Activated T-cell treated with anti-CD3 and anti-CD28 coated beads, Interleukin-2, amount 50 U/mL, for 72 hours (primary cell): ENCODE results near the gene RADIL. TPM values are rescaled to one million over a fixed set of nuclear protein-coding genes. Genes with fewer than 3 reads are reported as not detected.

Experiments used
- ATAC-seq, 2 donors: fragments of 150-1000 bp; cut with Tn5 transposase; replicated peaks in 1 of 2; 2 replicates each; pipeline ENCODE4 v1.10.0; 2021; ENCODE audit warnings: moderate library complexity in 2 of 2, mild to moderate bottlenecking in 1 of 2
- DNase-seq, 2 donors: peaks; one replicate each; pipeline ENCODE4 v3.0.0; 2021 to 2022; ENCODE audit warnings: mixed read lengths in 1 of 2
- H3K27ac Mint-ChIP-seq: one replicate; pipeline ENCODE4 v1.8.0; 2022; ENCODE audit warnings: mild to moderate bottlenecking, moderate library complexity, mixed read lengths
- H3K27me3 Mint-ChIP-seq: one replicate; pipeline ENCODE4 v1.8.0; 2022; ENCODE audit warnings: low read depth, mixed read lengths
- H3K36me3 Mint-ChIP-seq, 2 donors: one replicate each; pipeline ENCODE4 v1.8.0; 2022; ENCODE audit warnings: mixed read lengths in 2 of 2, mild to moderate bottlenecking in 1 of 2; ENCODE audit not compliant: insufficient read depth in 2 of 2
- H3K4me1 Mint-ChIP-seq: one replicate; pipeline ENCODE4 v1.8.0; 2022; ENCODE audit warnings: low read depth, mixed read lengths
- H3K4me3 Mint-ChIP-seq, 2 donors: one replicate each; pipeline ENCODE4 v1.8.0; 2022; ENCODE audit warnings: mild to moderate bottlenecking in 2 of 2, mixed read lengths in 2 of 2, moderate library complexity in 2 of 2
- H3K9me3 Mint-ChIP-seq, 2 donors: one replicate each; pipeline ENCODE4 v1.8.0; 2022; ENCODE audit warnings: mixed read lengths in 2 of 2
- total RNA-seq, 2 donors: library from RNA; stranded (reverse); gene quantifications; one replicate each; pipeline ENCODE4 v1.2.3, GENCODE V29; 2022

The RADIL gene
- total RNA-seq, 2 donors from 2014 or later = 0.50 to 0.53 TPM

GRCh38 chr7:4825081-4825480 is 58.4 kb downstream of the RADIL start:
- no peak overlapping the region for H3K27ac Mint-ChIP-seq
- DNase-seq = no peak
- H3K4me3 Mint-ChIP-seq = no peak overlapping the region
- no peaks in the 10 kb centered on the region for H3K9me3 Mint-ChIP-seq
- no peaks in the 10 kb centered on the region for H3K36me3 Mint-ChIP-seq
- no peak for ATAC-seq
- H3K27me3 Mint-ChIP-seq = no peaks in the 10 kb centered on the region
- peaks cover 1% of the 10 kb centered on the region for H3K4me1 Mint-ChIP-seq

- Mint-ChIP-seq H3K27me3 (no peaks in the 10 kb centered on the region), H3K36me3 (no peaks in the 10 kb centered on the region), H3K9me3 (no peaks in the 10 kb centered on the region), H3K4me1 (no peaks in the 10 kb centered on the region), H3K4me3 (no peak overlapping the region), H3K27ac (no peak overlapping the region)
- ATAC-seq = no peak
- no peak for DNase-seq
Measured at GRCh38 chr7:4824120-4824775, 59.3 kb downstream of the RADIL start.

GRCh38 chr7:4823441-4824119 is 59.9 kb downstream of the RADIL start:
- no peaks in the 10 kb centered on the region for H3K36me3 Mint-ChIP-seq
- no peak overlapping the region for H3K4me3 Mint-ChIP-seq
- no peaks in the 10 kb centered on the region for H3K4me1 Mint-ChIP-seq

GRCh38 chr7:4822677-4823076 is 60.8 kb downstream of the RADIL start:
- H3K4me1 Mint-ChIP-seq = no peaks in the 10 kb centered on the region
- ATAC-seq (no peak), DNase-seq (no peak)
- H3K27ac Mint-ChIP-seq = no peak overlapping the region
- no peak overlapping the region for H3K4me3 Mint-ChIP-seq
- H3K9me3 Mint-ChIP-seq = no peaks in the 10 kb centered on the region
- H3K36me3 Mint-ChIP-seq = no peaks in the 10 kb centered on the region
- H3K27me3 Mint-ChIP-seq = no peaks in the 10 kb centered on the region

More at GRCh38 chr7:4823441-4824119, 59.9 kb downstream of the RADIL start:
- DNase-seq (no peak), ATAC-seq (no peak)
- Mint-ChIP-seq H3K9me3 (no peaks in the 10 kb centered on the region), H3K27me3 (no peaks in the 10 kb centered on the region), H3K27ac (no peak overlapping the region)

GRCh38 chr7:4820967-4821471 is 62.5 kb downstream of the RADIL start:
- H3K27ac Mint-ChIP-seq = no peak overlapping the region
- no peaks in the 10 kb centered on the region for H3K27me3 Mint-ChIP-seq
- ATAC-seq (no peak), DNase-seq (no peak)
- no peak overlapping the region for H3K4me3 Mint-ChIP-seq
- H3K36me3 Mint-ChIP-seq = no peaks in the 10 kb centered on the region
- no peaks in the 10 kb centered on the region for H3K9me3 Mint-ChIP-seq
- H3K4me1 Mint-ChIP-seq = no peaks in the 10 kb centered on the region

GRCh38 chr7:4820405-4820966 is 63.0 kb downstream of the RADIL start:
- Mint-ChIP-seq H3K27me3 (no peaks in the 10 kb centered on the region), H3K4me1 (no peaks in the 10 kb centered on the region), H3K27ac (no peak overlapping the region), H3K36me3 (no peaks in the 10 kb centered on the region), H3K9me3 (no peaks in the 10 kb centered on the region), H3K4me3 (no peak overlapping the region)
- DNase-seq = no peak
- no peak for ATAC-seq

GRCh38 chr7:4819560-4820404 is 63.7 kb downstream of the RADIL start:
- no peaks in the 10 kb centered on the region for H3K36me3 Mint-ChIP-seq

GRCh38 chr7:4818000-4818794 is 65.3 kb downstream of the RADIL start:
- H3K27ac Mint-ChIP-seq = no peak overlapping the region
- DNase-seq (no peak), ATAC-seq (no peak)
- H3K4me3 Mint-ChIP-seq = no peak overlapping the region
- no peaks in the 10 kb centered on the region for H3K9me3 Mint-ChIP-seq
- H3K4me1 Mint-ChIP-seq = no peaks in the 10 kb centered on the region
- H3K27me3 Mint-ChIP-seq = peaks cover 7% of the 10 kb centered on the region
- H3K36me3 Mint-ChIP-seq = no peaks in the 10 kb centered on the region

More at GRCh38 chr7:4819560-4820404, 63.7 kb downstream of the RADIL start:
- ATAC-seq (no peak), DNase-seq (no peak)
- Mint-ChIP-seq H3K27ac (no peak overlapping the region), H3K4me3 (no peak overlapping the region), H3K27me3 (no peaks in the 10 kb centered on the region), H3K4me1 (no peaks in the 10 kb centered on the region), H3K9me3 (no peaks in the 10 kb centered on the region)

GRCh38 chr7:4817178-4817901 is 66.2 kb downstream of the RADIL start:
- H3K27me3 Mint-ChIP-seq = peaks cover 7% of the 10 kb centered on the region
- DNase-seq = no peak
- H3K4me1 Mint-ChIP-seq = no peaks in the 10 kb centered on the region
- H3K4me3 Mint-ChIP-seq = no peak overlapping the region
- no peaks in the 10 kb centered on the region for H3K36me3 Mint-ChIP-seq
- no peak overlapping the region for H3K27ac Mint-ChIP-seq
- no peaks in the 10 kb centered on the region for H3K9me3 Mint-ChIP-seq
- ATAC-seq = no peak

- H3K27me3 Mint-ChIP-seq = peaks cover 7% of the 10 kb centered on the region
- DNase-seq (no peak), ATAC-seq (no peak)
- H3K36me3 Mint-ChIP-seq = no peaks in the 10 kb centered on the region
- no peaks in the 10 kb centered on the region for H3K9me3 Mint-ChIP-seq
- H3K4me3 Mint-ChIP-seq = no peak overlapping the region
- no peak overlapping the region for H3K27ac Mint-ChIP-seq
- H3K4me1 Mint-ChIP-seq = no peaks in the 10 kb centered on the region
Measured at GRCh38 chr7:4816419-4817080, 67.0 kb downstream of the RADIL start.

GRCh38 chr7:4815609-4816418 is 67.7 kb downstream of the RADIL start:
- DNase-seq = no peak
- Mint-ChIP-seq H3K36me3 (no peaks in the 10 kb centered on the region), H3K4me3 (no peak overlapping the region), H3K27me3 (peaks cover 7% of the 10 kb centered on the region), H3K9me3 (no peaks in the 10 kb centered on the region), H3K4me1 (no peaks in the 10 kb centered on the region), H3K27ac (no peak overlapping the region)
- ATAC-seq = no peak
